Heart left ventricle (tissue), 16 donors: ENCODE results near the gene ALPG. TPM values are rescaled to one million over a fixed set of nuclear protein-coding genes. Genes with fewer than 3 reads are reported as not detected.
"Not testable (repeated sequence)": the region's sequence is repeated elsewhere in the genome, so short reads cannot be mapped to it uniquely, and the experiment has no call there.

Experiments used
- ATAC-seq, 4 donors: fragments of 200-7000 bp; cut with Tn5 transposase; one replicate each; pipeline ENCODE4 v1.9.1; 2020 to 2022; ENCODE audit warnings: moderate library complexity in 4 of 4, mild to moderate bottlenecking in 3 of 4, moderate number of reproducible peaks in 1 of 4
- DNase-seq, 5 donors: peaks; one replicate each; pipeline ENCODE4 v3.0.0-alpha.2; 2020
- H3K27ac ChIP-seq, 12 donors: fragments of 200-600 bp; sonication (generic) in 4 of 12; one replicate each; pipeline versions ENCODE4 v1.5.0 to v1.8.0; 2016 to 2022; ENCODE audit warnings: mild to moderate bottlenecking in 2 of 12
- H3K27me3 ChIP-seq, 9 donors: fragments of 200-600 bp; sonication (generic) in 2 of 9; one replicate each; pipeline versions ENCODE4 v1.5.1 to v1.8.0; 2016 to 2022; ENCODE audit warnings: mild to moderate bottlenecking in 3 of 9
- H3K36me3 ChIP-seq, 9 donors: fragments of 200-600 bp; sonication (generic) in 2 of 9; one replicate each; pipeline versions ENCODE4 v1.5.0 to v1.8.0; 2018 to 2022; ENCODE audit warnings: mild to moderate bottlenecking in 2 of 9
- H3K4me1 ChIP-seq, 12 donors: fragments of 200-600 bp; sonication (generic) in 4 of 12; one replicate each; pipeline versions ENCODE4 v1.5.0 to v1.8.0; 2016 to 2022; ENCODE audit warnings: mild to moderate bottlenecking in 3 of 12
- H3K4me3 ChIP-seq, 12 donors: fragments of 200-600 bp; sonication (generic) in 4 of 12; one replicate each; pipeline versions ENCODE4 v1.5.0 to v1.8.0; 2017 to 2022; ENCODE audit warnings: mild to moderate bottlenecking in 9 of 12, moderate library complexity in 4 of 12
- H3K9me3 ChIP-seq, 12 donors: fragments of 200-600 bp; sonication (generic) in 4 of 12; one replicate each; pipeline versions ENCODE4 v1.5.0 to v1.8.0; 2016 to 2022; ENCODE audit warnings: mild to moderate bottlenecking in 1 of 12
- POLR2A ChIP-seq, 2 donors: fragments of 450-650 bp; IDR thresholded peaks; one replicate each; pipeline ENCODE4 v1.6.1; 2017; ENCODE audit warnings: antibody characterized with exemption in 2 of 2, mild to moderate bottlenecking in 2 of 2, moderate library complexity in 2 of 2
- WGBS, 4 donors: extraction: QIAGEN DNeasy Blood & Tissue Kit in 2 of 4; methylation state at CpG; one replicate each; pipeline versions ENCODE4 v1.1.5 to v1.1.7; 2013 to 2018; 5-methylcytosine and 5-hydroxymethylcytosine counted together
- intact Hi-C, 10 donors: fragments of 100-400 bp; cut with DNase I; formaldehyde crosslinking; loops; one replicate each; pipeline versions ENCODE4 v1.11.1 to v1.14.2; 2022
- polyA plus RNA-seq, 2 donors: library from polyadenylated mRNA; stranded (reverse); fragments of 200-250 nt; gene quantifications; one replicate each; pipeline ENCODE4 v1.2.3, GENCODE V29; 2013
- total RNA-seq, 9 donors: library from RNA; depleted of rRNA in 2 of 9; stranded (reverse); fragments of >200 nt in 2 of 9; fragmentation: NEBNext Ultra II Directional in 3 of 9; extraction: Animal tissue kit (Norgen Biotek cat#: 25700) in 3 of 9; gene quantifications; one replicate each; pipeline versions ENCODE4 v1.1.0 to v1.2.4, GENCODE V29; 2016 to 2023
- TF ChIP-seq, protein P1 (sequence below), 12 donors: fragments of 200-600 bp; sonication (generic) in 4 of 12; IDR thresholded peaks; one replicate each; pipeline versions ENCODE4 v1.5.0 to v1.8.0; 2018 to 2022; ENCODE audit warnings: antibody characterized with exemption in 12 of 12, mild to moderate bottlenecking in 5 of 12
- donor health status: ischemic (EF 13 %, LVEDD 7.1; RV severe dilation, severe dysfunction).
- donor health status: healthy with polysubstance abuse.
- donor health status: DM: no; HTN: yes; CAD: no.
- donor health status: DM: no; HTN: no; CAD: no.
- donor health status: ischemic (EF 25% LVEDD 6.9; RV normal size, moderate dysfunction).
- donor health status: ischemic (EF 25% LVEDD 5.7; RV mildly dilated, moderate dysfunction).
- donor health status: healthy.
- donor health status: DM: yes; HTN: yes; CAD: no.
- donor health status: ischemic (EF 35%, LVEDD 5.7; RV mildly dilated, moderate dysfunction).
- donor health status: nonischemic (EF 11% LVEDD 7.7; RV severe dilation, severe dysfunction).
- donor health status: DM: yes; HTN: yes; CAD: no.
- donor health status: PGD.
- donor health status: ischemic (EF 29% LVEDD 5.4; RV normal size, mild dysfunction).
- donor health status: nonischemic (EF 23%, LVEDD 6.1; RV moderate dilation, normal function).

ALPG gene
- total and polyA plus RNA-seq, 11 donors = not detected

DNA sequence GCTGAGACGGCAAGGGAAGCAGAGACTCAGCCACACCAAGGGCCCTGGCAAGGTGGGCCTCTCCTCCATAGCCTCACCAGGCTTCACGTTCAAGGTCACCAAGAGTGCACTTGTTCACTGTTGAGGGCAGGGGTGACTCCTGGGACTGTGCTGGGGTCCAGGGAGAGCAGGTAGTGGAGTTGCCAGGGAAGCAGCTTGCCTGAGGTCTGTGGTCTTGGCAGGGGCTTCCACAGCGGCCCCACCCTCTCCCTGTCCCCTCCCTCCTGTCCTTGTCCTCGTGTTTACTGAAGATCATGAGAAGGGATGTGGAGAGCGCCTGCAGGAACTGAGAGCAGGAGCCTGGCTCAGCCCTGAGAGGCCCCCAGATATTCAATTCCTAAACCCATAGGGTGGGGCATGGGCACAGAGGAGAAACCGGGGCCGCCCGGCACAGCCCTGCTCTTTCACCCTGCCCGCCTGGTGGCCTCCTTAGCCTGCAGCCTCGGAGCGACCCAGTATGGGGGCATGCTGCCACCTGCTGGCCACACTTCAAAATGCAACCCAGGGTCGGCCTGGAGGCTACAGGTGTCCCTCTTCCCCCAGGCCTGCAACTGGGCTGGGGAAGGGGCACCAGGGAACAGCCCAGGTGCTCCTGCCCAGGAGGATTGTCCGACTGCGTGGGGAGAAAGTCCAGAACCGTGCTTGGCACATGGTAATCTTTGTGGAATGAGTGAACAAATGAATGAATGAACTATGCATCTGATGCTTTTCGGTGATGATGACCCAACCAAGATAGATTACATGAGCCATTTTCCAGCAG lies 33.8 kb downstream of the ALPG start:
- intact Hi-C loops = loop anchor here in 5 of 10 donors (1.0 to 10.0 kb wide), 7 partner anchors 82 to 534 kb away; partner anchors contain the start of genes NPPC (in 1 of the 5) and PRSS56 (in 1 of the 5)
- 12 to 21% (median 18%) methylated on average over 9 to 15 of the region's 16 CpGs for WGBS, 4 donors
- TF ChIP-seq, protein P1, sequence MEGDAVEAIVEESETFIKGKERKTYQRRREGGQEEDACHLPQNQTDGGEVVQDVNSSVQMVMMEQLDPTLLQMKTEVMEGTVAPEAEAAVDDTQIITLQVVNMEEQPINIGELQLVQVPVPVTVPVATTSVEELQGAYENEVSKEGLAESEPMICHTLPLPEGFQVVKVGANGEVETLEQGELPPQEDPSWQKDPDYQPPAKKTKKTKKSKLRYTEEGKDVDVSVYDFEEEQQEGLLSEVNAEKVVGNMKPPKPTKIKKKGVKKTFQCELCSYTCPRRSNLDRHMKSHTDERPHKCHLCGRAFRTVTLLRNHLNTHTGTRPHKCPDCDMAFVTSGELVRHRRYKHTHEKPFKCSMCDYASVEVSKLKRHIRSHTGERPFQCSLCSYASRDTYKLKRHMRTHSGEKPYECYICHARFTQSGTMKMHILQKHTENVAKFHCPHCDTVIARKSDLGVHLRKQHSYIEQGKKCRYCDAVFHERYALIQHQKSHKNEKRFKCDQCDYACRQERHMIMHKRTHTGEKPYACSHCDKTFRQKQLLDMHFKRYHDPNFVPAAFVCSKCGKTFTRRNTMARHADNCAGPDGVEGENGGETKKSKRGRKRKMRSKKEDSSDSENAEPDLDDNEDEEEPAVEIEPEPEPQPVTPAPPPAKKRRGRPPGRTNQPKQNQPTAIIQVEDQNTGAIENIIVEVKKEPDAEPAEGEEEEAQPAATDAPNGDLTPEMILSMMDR (IDR thresholded peaks at IDR 0.05) = peak; percentile 74 to 96 (median 88)
- not testable (repeated sequence) for H3K27me3 ChIP-seq, H3K9me3 ChIP-seq, H3K4me1 ChIP-seq, H3K4me3 ChIP-seq, H3K36me3 ChIP-seq, H3K27ac ChIP-seq
- peak; percentile 75 to 92 (median 81) for DNase-seq
- ATAC-seq = peak; percentile 38 to 83 (median 72)

DNA sequence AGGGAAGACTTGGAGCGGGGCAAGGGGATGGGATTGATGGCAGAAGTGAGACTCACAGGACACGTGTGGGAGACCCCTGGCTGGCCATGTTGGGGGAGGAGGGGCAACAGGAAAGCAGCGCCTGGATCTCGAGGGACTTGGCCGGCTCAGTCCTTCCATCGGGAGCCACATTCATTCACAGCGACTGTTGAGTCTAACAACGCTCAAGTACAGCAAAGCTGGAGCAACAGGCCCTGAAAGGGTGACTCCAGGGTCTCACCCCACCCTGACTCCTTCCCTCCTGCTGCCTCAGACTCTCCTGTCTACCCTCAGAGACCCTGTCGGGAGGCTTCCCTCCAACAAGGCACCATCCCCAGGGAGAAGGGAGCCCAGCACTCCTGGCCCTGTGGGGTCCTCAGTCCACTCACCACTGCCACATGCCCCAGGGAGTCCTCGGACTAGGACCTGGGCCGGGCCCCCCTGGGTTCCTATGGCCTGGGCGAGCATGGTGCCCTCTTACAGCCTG lies 34.6 kb downstream of the ALPG start:
- Histone ChIP-seq H3K9me3 (no peaks in the 10 kb centered on the region), H3K36me3 (no peaks in the 10 kb centered on the region), H3K4me1 (peaks cover 0 to 4% (median 0%) of the 10 kb centered on the region in 12 donors), H3K4me3 (no peak overlapping the region), H3K27me3 (peaks cover 0 to 6% (median 0%) of the 10 kb centered on the region in 9 donors), H3K27ac (no peak overlapping the region)
- TF ChIP-seq, protein P1 (IDR thresholded peaks at IDR 0.05) = no peak
- no peak for TF ChIP-seq POLR2A (IDR thresholded peaks at IDR 0.05)
- intact Hi-C loops = loop anchor here in 4 of 10 donors (2.0 to 10.0 kb wide), 6 partner anchors 81 to 534 kb away; partner anchors contain the start of genes NPPC (in 1 of the 4) and PRSS56 (in 1 of the 4)
- peak in 1 of 5 donors; percentile 26 for DNase-seq
- no peak for ATAC-seq
- 60 to 68% (median 64%) methylated on average over 8 to 12 of the region's 12 CpGs for WGBS, 4 donors

DNA sequence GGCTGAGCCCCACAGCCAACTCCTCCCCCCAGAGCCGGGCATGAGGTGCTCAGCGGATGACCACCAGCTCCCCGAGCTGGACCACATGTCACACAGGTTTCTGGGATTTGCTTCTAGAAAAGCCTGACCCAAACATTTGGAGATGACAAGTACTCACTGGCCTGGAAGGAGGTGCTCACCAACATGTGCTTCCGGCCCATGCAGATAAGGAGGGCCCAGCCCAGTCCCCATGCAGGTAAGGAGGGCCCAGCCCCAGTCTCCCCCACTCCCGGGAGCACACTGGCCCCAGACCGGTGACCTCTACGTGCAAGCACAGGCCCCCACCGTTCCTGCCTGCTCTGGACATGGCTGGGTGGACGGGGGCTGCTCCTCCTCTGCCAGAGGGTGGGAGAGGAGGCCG lies 35.3 kb downstream of the ALPG start:
- not testable (repeated sequence) for ATAC-seq, H3K36me3 ChIP-seq, H3K4me3 ChIP-seq, H3K27me3 ChIP-seq, H3K27ac ChIP-seq, H3K4me1 ChIP-seq, H3K9me3 ChIP-seq
- intact Hi-C loops = loop anchor here in 4 of 10 donors (2.0 to 10.0 kb wide), 6 partner anchors 80 to 535 kb away; partner anchors contain the start of genes NPPC (in 1 of the 4) and PRSS56 (in 1 of the 4)
- 79 to 87% (median 84%) methylated on average over 3 to 9 of the region's 10 CpGs for WGBS, 4 donors
- peak in 1 of 5 donors; percentile 25 for DNase-seq

DNA sequence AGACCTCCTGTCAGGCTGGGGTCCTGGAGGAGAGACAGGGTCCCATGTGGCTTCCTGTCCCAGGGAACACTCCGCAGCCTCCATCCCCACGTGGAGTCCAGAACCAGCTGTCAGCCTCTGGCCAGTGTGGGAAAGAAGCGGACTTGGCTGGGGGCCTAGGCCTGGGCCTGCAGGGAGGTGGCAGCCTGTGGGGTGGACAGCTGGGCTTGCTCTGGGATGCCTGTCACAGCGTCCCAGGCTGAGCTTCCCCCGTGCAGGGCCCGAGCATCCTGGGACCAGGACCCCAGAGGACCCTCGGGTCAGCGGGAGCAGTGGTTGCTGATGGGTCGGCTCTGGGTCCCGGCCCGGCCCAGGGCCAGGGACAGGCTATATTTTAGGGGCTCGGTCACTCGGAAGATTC lies 35.8 kb downstream of the ALPG start:
- peak in 2 of 4 donors; percentile 12 to 32 for ATAC-seq
- H3K4me3 ChIP-seq, H3K4me1 ChIP-seq, H3K9me3 ChIP-seq, H3K36me3 ChIP-seq, H3K27ac ChIP-seq, H3K27me3 ChIP-seq: not testable (repeated sequence)
- 55 to 80% (median 60%) methylated on average over 4 to 13 of the region's 13 CpGs for WGBS, 4 donors
- intact Hi-C loops = loop anchor here in 4 of 10 donors (5.0 to 10.0 kb wide), 5 partner anchors 80 to 535 kb away; partner anchors contain the start of genes NPPC (in 1 of the 4) and PRSS56 (in 1 of the 4)
- DNase-seq = peak in 2 of 5 donors; percentile 46 to 63

DNA sequence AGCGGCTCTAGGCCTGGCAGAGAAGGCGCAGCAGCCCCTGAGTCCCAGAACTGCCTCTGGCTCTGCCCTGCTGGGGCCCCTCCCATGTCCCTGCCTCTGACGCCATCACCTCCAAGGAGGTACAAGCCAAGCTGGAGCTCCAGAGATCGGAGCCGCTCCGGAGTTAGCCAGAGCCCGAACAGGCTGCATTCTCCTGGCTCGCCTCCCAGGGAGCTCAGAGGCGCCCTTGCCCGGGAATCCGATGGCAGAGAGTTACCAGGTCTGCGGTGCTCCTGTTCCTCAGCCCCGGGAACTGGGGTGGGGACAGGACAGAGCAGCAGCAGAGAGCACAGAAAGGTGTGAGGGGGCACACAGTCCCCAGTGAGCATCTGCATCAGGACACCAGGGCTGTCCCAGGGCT lies 36.4 kb downstream of the ALPG start:
- WGBS, 4 donors = 69 to 76% (median 74%) methylated on average over 6 to 12 of the region's 13 CpGs; no CpG with 5 or more reads in 1 of the 4 donors
- not testable (repeated sequence) for H3K27ac ChIP-seq, H3K4me1 ChIP-seq, H3K36me3 ChIP-seq, H3K9me3 ChIP-seq, H3K4me3 ChIP-seq, H3K27me3 ChIP-seq
- ATAC-seq (peak in 3 of 4 donors; percentile 31 to 74 (median 57)), DNase-seq (peak in 1 of 5 donors; percentile 33)
- intact Hi-C loops = loop anchor here in 4 of 10 donors (5.0 to 10.0 kb wide), 5 partner anchors 79 to 536 kb away; partner anchors contain the start of genes NPPC (in 1 of the 4) and PRSS56 (in 1 of the 4)

DNA sequence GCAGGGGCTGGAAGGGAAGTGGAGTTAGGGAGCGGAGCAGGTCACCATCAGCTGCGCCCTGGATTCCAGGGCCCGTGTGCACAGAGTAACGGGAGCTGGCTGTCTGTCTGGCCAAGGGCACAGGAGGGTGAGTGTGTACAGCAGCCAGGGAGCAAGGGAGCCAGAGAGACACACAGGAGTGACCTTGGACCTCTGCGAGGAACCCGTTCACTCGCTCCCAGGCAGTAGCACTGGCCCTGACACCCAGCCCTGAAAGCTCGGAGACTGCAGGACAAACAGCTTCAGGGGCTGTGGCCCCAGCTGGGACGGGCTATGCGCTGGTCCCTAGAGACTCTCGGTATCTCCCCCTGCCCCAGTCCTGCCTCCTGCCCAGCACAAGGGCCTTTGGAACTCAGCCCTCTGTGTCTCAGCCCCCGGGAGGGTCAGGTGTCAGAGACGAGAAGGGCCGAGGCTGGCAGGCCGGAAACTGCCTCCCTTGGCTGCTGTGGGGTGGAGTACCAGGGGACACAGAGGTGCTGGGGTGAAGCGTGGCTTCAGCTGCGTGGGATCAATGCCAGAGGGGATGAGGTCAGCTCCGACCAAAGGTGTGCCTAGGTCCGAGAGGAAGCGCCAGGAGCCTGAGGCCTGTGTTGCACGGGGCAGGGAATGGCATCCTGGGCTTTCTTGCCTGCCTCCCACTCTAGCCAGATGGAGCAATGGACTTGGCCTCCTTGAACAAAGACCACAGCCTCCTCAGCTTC lies 37.2 kb downstream of the ALPG start:
- peak in 1 of 5 donors; percentile 24 for DNase-seq

More for the DNA sequence above, 37.2 kb downstream of the ALPG start:
- not testable (repeated sequence) for H3K27ac ChIP-seq, H3K9me3 ChIP-seq, H3K27me3 ChIP-seq, H3K4me1 ChIP-seq, H3K36me3 ChIP-seq, H3K4me3 ChIP-seq
- intact Hi-C loops = loop anchor here in 5 of 10 donors (2.0 to 10.0 kb wide), 6 partner anchors 77 to 537 kb away; partner anchors contain the start of genes PRSS56 (in 2 of the 5) and NPPC (in 1 of the 5)
- 61 to 82% (median 71%) methylated on average over 7 to 17 of the region's 21 CpGs for WGBS, 4 donors
- peak in 1 of 4 donors; percentile 6 for ATAC-seq
